IMR-90 (cell line): ENCODE results near the gene VIPR2. TPM values are rescaled to one million over a fixed set of nuclear protein-coding genes. Genes with fewer than 3 reads are reported as not detected.

Source experiments
- ATAC-seq: fragments of 200-7000 bp; cut with Tn5 transposase; 2 replicates; pipeline ENCODE4 v1.9.1; 2020; ENCODE audit warnings: low read depth, mild to moderate bottlenecking, moderate library complexity
- BruUV-seq: library from RNA; stranded (reverse); fragments of 400-500 nt; replicated peaks from 2 replicates; lab custom pipeline; 2021; lab: Mats Ljungman, UMichigan
- CTCF ChIA-PET: fragments of 300-600 bp; formaldehyde crosslinking; extraction: SDS; loops from one replicate; lab custom pipeline; 2021; ENCODE audit warnings: antibody characterized with exemption; lab: Yijun Ruan, JAX
- POLR2A ChIA-PET: fragments of 300-600 bp; sonication (Branson Sonifier 250); formaldehyde crosslinking; loops from one replicate; lab custom pipeline; 2022; ENCODE audit warnings: antibody characterized with exemption; ENCODE audit not compliant: unreplicated experiment; lab: Charles Lee
- DNase-seq: peaks from one replicate; pipeline ENCODE4 v3.0.0; 2013
- H2AFZ ChIP-seq: replicated peaks from 2 replicates; pipeline ENCODE3; 2013; ENCODE audit warnings: low read length, mild to moderate bottlenecking; ENCODE audit not compliant: poor library complexity
- H2AK5ac ChIP-seq: 2 replicates; pipeline ENCODE4 v1.6.1; 2013; ENCODE audit warnings: low read depth, low read length, inconsistent platforms
- H2AK9ac ChIP-seq: replicated peaks from 2 replicates; pipeline ENCODE3; 2013; ENCODE audit warnings: mild to moderate bottlenecking, low read depth, low read length, moderate library complexity; ENCODE audit not compliant: poor library complexity
- H2BK120ac ChIP-seq: 2 replicates; pipeline ENCODE4 v1.6.1; 2013; ENCODE audit warnings: low read depth, low read length, inconsistent platforms
- H2BK15ac ChIP-seq: 3 replicates; pipeline ENCODE4 v1.6.1; 2013; ENCODE audit warnings: low read depth, low read length, inconsistent platforms
- H2BK20ac ChIP-seq: 2 replicates; pipeline ENCODE4 v1.6.1; 2013; ENCODE audit warnings: low read depth, mild to moderate bottlenecking, inconsistent platforms, low read length, moderate library complexity
- H2BK5ac ChIP-seq: 2 replicates; pipeline ENCODE4 v1.6.1; 2013; ENCODE audit warnings: mild to moderate bottlenecking, low read depth, low read length, inconsistent platforms; ENCODE audit not compliant: poor library complexity, severe bottlenecking
- H3K14ac ChIP-seq: replicated peaks from 2 replicates; pipeline ENCODE4 v1.6.1; 2013; ENCODE audit warnings: low read depth, low read length, inconsistent platforms
- H3K18ac ChIP-seq: 2 replicates; pipeline ENCODE4 v1.6.1; 2013; ENCODE audit warnings: low read depth, low read length, control low read depth
- H3K23ac ChIP-seq: 2 replicates; pipeline ENCODE4 v1.6.1; 2013; ENCODE audit warnings: low read depth, low read length, inconsistent platforms
- H3K27ac ChIP-seq: 2 replicates; pipeline ENCODE4 v1.5.1; 2013; ENCODE audit warnings: mild to moderate bottlenecking, control low read depth, low read length; ENCODE audit not compliant: insufficient read depth
- H3K27me3 ChIP-seq: 2 replicates; pipeline ENCODE4 v1.6.1; 2013; ENCODE audit warnings: low read length; ENCODE audit not compliant: control insufficient read depth, insufficient read depth
- H3K36me3 ChIP-seq: 2 replicates; pipeline ENCODE4 v1.6.1; 2013; ENCODE audit warnings: low read length, mixed read lengths; ENCODE audit not compliant: control insufficient read depth, insufficient read depth
- H3K4ac ChIP-seq: 2 replicates; pipeline ENCODE4 v1.6.1; 2013; ENCODE audit warnings: low read depth, low read length, inconsistent platforms
- H3K4me1 ChIP-seq: 2 replicates; pipeline ENCODE4 v1.6.1; 2013; ENCODE audit warnings: low read length, mixed read lengths; ENCODE audit not compliant: control insufficient read depth, insufficient read depth
- H3K4me2 ChIP-seq: 2 replicates; pipeline ENCODE4 v1.6.1; 2013; ENCODE audit warnings: low read depth, mild to moderate bottlenecking, control low read depth, low read length, moderate library complexity
- H3K4me3 ChIP-seq: 2 replicates; pipeline ENCODE4 v1.5.1; 2013; ENCODE audit warnings: low read depth, mild to moderate bottlenecking, control low read depth, low read length, moderate library complexity; ENCODE audit not compliant: insufficient read depth
- H3K56ac ChIP-seq: 2 replicates; pipeline ENCODE4 v1.6.1; 2013; ENCODE audit warnings: low read length, inconsistent platforms; ENCODE audit not compliant: insufficient read depth; ENCODE audit errors: extremely low read depth
- H3K79me1 ChIP-seq, 2 experiments: 2 replicates each; pipeline ENCODE4 v1.6.1; 2013; ENCODE audit warnings: low read length in 2 of 2, inconsistent platforms in 1 of 2, low read depth in 1 of 2
- H3K9ac ChIP-seq: 2 replicates; pipeline ENCODE4 v1.6.1; 2013; ENCODE audit warnings: low read depth, low read length, control low read depth
- H3K9me1 ChIP-seq: 2 replicates; pipeline ENCODE4 v1.6.1; 2013; ENCODE audit warnings: low read length, inconsistent platforms; ENCODE audit not compliant: insufficient read depth
- H3K9me3 ChIP-seq: 2 replicates; pipeline ENCODE4 v1.6.1; 2013; ENCODE audit warnings: low read length; ENCODE audit not compliant: control insufficient read depth, insufficient read depth
- H4K20me1 ChIP-seq: 2 replicates; pipeline ENCODE4 v1.6.1; 2013; ENCODE audit warnings: low read length, inconsistent platforms; ENCODE audit not compliant: insufficient read depth
- H4K5ac ChIP-seq: 2 replicates; pipeline ENCODE4 v1.6.1; 2013; ENCODE audit warnings: mild to moderate bottlenecking, low read depth, low read length, control low read depth
- H4K8ac ChIP-seq, 2 experiments: 2 replicates each; pipeline ENCODE4 v1.6.1; 2013; ENCODE audit warnings: low read depth in 2 of 2, low read length in 2 of 2, control low read depth in 1 of 2, inconsistent platforms in 1 of 2
- H4K91ac ChIP-seq: 2 replicates; pipeline ENCODE4 v1.6.1; 2013; ENCODE audit warnings: low read depth, low read length, inconsistent platforms; ENCODE audit not compliant: insufficient read depth
- MAFK ChIP-seq: IDR thresholded peaks from 2 replicates; pipeline ENCODE4 v1.6.1; 2012; ENCODE audit warnings: low read depth, low read length, improper control_type of control experiment
- NFE2L2 ChIP-seq: fragments of 150-350 bp; IDR thresholded peaks from 2 replicates; pipeline ENCODE4 v1.6.1; 2016; ENCODE audit warnings: low read depth, mild to moderate bottlenecking, low read length
- RAD21 ChIP-seq: IDR thresholded peaks from 2 replicates; pipeline ENCODE4 v1.6.1; 2012; ENCODE audit warnings: low read length, improper control_type of control experiment
- RFX5 ChIP-seq: IDR thresholded peaks from 2 replicates; pipeline ENCODE4 v1.8.0; 2012; ENCODE audit warnings: low read depth, mild to moderate bottlenecking, low read length, moderate library complexity
- SMC3 ChIP-seq: fragments of 150-350 bp; IDR thresholded peaks from 2 replicates; pipeline ENCODE4 v1.6.1; 2016; ENCODE audit warnings: low read depth, mild to moderate bottlenecking, antibody characterized with exemption, low read length, moderate library complexity
- WGBS, 2 experiments: methylation state at CpG; one replicate each; pipeline versions ENCODE4 v1.1.5 to v1.1.7; 2013; ENCODE audit warnings: missing lambda C conversion rate in 2 of 2; ENCODE audit not compliant: insufficient read length in 1 of 2; ENCODE audit errors: extremely low coverage in 2 of 2; 5-methylcytosine and 5-hydroxymethylcytosine counted together
- dilution Hi-C: fragments of 300-500 bp; cut with HindIII; formaldehyde crosslinking; loops from one replicate; pipeline ENCODE4 v1.14.3; 2018; ENCODE audit warnings: low sequenced_read_pairs; ENCODE audit not compliant: unreplicated experiment
- in situ Hi-C: fragments of 300-500 bp; cut with MboI; formaldehyde crosslinking; loops from 3 replicates; pipeline ENCODE4 v1.14.3; 2019; ENCODE audit warnings: low sequenced_read_pairs, inconsistent platforms, mixed read lengths
- intact Hi-C: fragments of 100-400 bp; cut with micrococcal nuclease; formaldehyde crosslinking; loops from 2 replicates; pipeline ENCODE4 v1.10.0; 2022
- polyA plus RNA-seq, 3 experiments: library from polyadenylated mRNA; depleted of rRNA; stranded (reverse); fragments of >200 nt; gene quantifications; 2 replicates each; pipeline ENCODE4 v1.2.3, GENCODE V29; 2012; ENCODE audit warnings: low replicate concordance in 1 of 3
- total RNA-seq: library from RNA; depleted of rRNA; stranded (reverse); fragments of >200 nt; gene quantifications from 2 replicates; pipeline ENCODE4 v1.2.3, GENCODE V29; 2012

VIPR2 gene
- total and polyA plus RNA-seq, 2 of the 4 experiments (the other 2 are of a cell fraction), result not detected

- H4K20me1 ChIP-seq, result no peaks in the 10 kb centered on the region
- H3K4me3 ChIP-seq, result no peak overlapping the region
- dilution Hi-C loops (no loop called here), intact Hi-C loops (no loop called here), in situ Hi-C loops (no loop called here)
- H3K79me1 ChIP-seq, result no peaks in the 10 kb centered on the region
- no peak overlapping the region for H3K56ac ChIP-seq
- H2BK20ac ChIP-seq, result no peak overlapping the region
- ChIA-PET POLR2A (no interaction called here), CTCF (no interaction called here)
- BruUV-seq, result no TSS peak
- H4K5ac ChIP-seq, result no peak overlapping the region
- H2AFZ ChIP-seq, result no peak overlapping the region
- H3K27me3 ChIP-seq, result no peaks in the 10 kb centered on the region
- H2BK120ac ChIP-seq, result no peak overlapping the region
- no CpG with 5 or more reads among the region's 9 CpGs for WGBS, 2 experiments
- H2AK5ac ChIP-seq, result no peak overlapping the region
- H4K91ac ChIP-seq, result no peak overlapping the region
- no peak overlapping the region for H3K18ac ChIP-seq
- no peak overlapping the region for H2BK5ac ChIP-seq
- H3K14ac ChIP-seq, result no peak overlapping the region
- no peak overlapping the region for H2BK15ac ChIP-seq
- H3K9me1 ChIP-seq, result no peaks in the 10 kb centered on the region
- TF ChIP-seq NFE2L2 (no peak), SMC3 (no peak), RAD21 (no peak), RFX5 (no peak), MAFK (no peak)
- H2AK9ac ChIP-seq, result no peak overlapping the region
- no peak overlapping the region for H4K8ac ChIP-seq
- no peak overlapping the region for H3K4ac ChIP-seq
- H3K9ac ChIP-seq, result no peak overlapping the region
- DNase-seq (no peak), ATAC-seq (no peak)
- H3K27ac ChIP-seq, result no peak overlapping the region
- H3K9me3 ChIP-seq, result peaks cover 42% of the 10 kb centered on the region
- no peak overlapping the region for H3K23ac ChIP-seq
- H3K36me3 ChIP-seq, result no peaks in the 10 kb centered on the region
- H3K4me2 ChIP-seq, result no peak overlapping the region
- H3K4me1 ChIP-seq, result no peaks in the 10 kb centered on the region
These were observed 8.8 kb upstream of the VIPR2 start for GRCh38 chr7:159153511-159153910.
